HT-29 (cell line): ENCODE results near the gene NTM. TPM values are rescaled to one million over a fixed set of nuclear protein-coding genes. Genes with fewer than 3 reads are reported as not detected.

Experiments used
- DNase-seq: peaks from one replicate; pipeline ENCODE4 v3.0.0-alpha.2; 2015; ENCODE audit warnings: low spot score
- total RNA-seq: library from RNA; depleted of rRNA; stranded (reverse); fragments of >200 nt; shearing (Covaris generic); gene quantifications from 2 replicates; pipeline ENCODE4 v1.2.3, GENCODE V29; 2014

Gene NTM
- total RNA-seq, 1 experiment from 2014 or later: not detected

GRCh38 chr11:131600628-131601027 lies 230.2 kb downstream of the NTM start:
- no peak for DNase-seq

- DNase-seq: no peak
Observed at GRCh38 chr11:131601586-131601985, 231.2 kb downstream of the NTM start.

- no peak for DNase-seq
Observed at GRCh38 chr11:131602431-131602830, 232.0 kb downstream of the NTM start.

GRCh38 chr11:131606811-131607335 lies 236.5 kb downstream of the NTM start:
- no peak for DNase-seq

GRCh38 chr11:131609337-131609736 lies 238.9 kb downstream of the NTM start:
- DNase-seq: no peak

GRCh38 chr11:131609921-131610320 lies 239.5 kb downstream of the NTM start:
- DNase-seq: no peak

- DNase-seq: no peak
Observed at GRCh38 chr11:131611322-131611721, 240.9 kb downstream of the NTM start.

GRCh38 chr11:131612533-131612932 lies 242.1 kb downstream of the NTM start:
- DNase-seq: no peak

GRCh38 chr11:131614631-131615030 lies 244.2 kb downstream of the NTM start:
- DNase-seq: no peak

- no peak for DNase-seq
Observed at GRCh38 chr11:131615611-131616010, 245.2 kb downstream of the NTM start.

GRCh38 chr11:131616481-131617140 lies 246.2 kb downstream of the NTM start:
- no peak for DNase-seq

- DNase-seq: no peak
Observed at GRCh38 chr11:131618201-131618600, 247.8 kb downstream of the NTM start.

GRCh38 chr11:131622193-131622592 lies 251.8 kb downstream of the NTM start:
- no peak for DNase-seq

- DNase-seq: no peak
Observed at GRCh38 chr11:131624531-131624930, 254.1 kb downstream of the NTM start.

- DNase-seq: no peak
Observed at GRCh38 chr11:131626788-131627187, 256.4 kb downstream of the NTM start.

- DNase-seq: no peak
Observed at GRCh38 chr11:131628739-131629138, 258.3 kb downstream of the NTM start.

GRCh38 chr11:131629925-131630540 lies 259.6 kb downstream of the NTM start:
- DNase-seq: no peak

- DNase-seq: no peak
Observed at GRCh38 chr11:131632971-131633370, 262.6 kb downstream of the NTM start.

GRCh38 chr11:131633921-131634715 lies 263.7 kb downstream of the NTM start:
- DNase-seq: no peak

GRCh38 chr11:131637469-131638175 lies 267.2 kb downstream of the NTM start:
- DNase-seq: no peak

GRCh38 chr11:131638889-131639288 lies 268.5 kb downstream of the NTM start:
- DNase-seq: no peak

- DNase-seq: no peak
Observed at GRCh38 chr11:131640320-131640719, 269.9 kb downstream of the NTM start.
